ENCODE data around the gene MVD.

MVD gene

GRCh38 chr16:88697116-88697830, 34.4 kb upstream of the MVD start:
- DNase-seq = no peak

GRCh38 chr16:88696441-88696840, 33.5 kb upstream of the MVD start:
- no peak for DNase-seq

- no peak for DNase-seq
Observed at GRCh38 chr16:88695753-88696152, 32.9 kb upstream of the MVD start.

DNA sequence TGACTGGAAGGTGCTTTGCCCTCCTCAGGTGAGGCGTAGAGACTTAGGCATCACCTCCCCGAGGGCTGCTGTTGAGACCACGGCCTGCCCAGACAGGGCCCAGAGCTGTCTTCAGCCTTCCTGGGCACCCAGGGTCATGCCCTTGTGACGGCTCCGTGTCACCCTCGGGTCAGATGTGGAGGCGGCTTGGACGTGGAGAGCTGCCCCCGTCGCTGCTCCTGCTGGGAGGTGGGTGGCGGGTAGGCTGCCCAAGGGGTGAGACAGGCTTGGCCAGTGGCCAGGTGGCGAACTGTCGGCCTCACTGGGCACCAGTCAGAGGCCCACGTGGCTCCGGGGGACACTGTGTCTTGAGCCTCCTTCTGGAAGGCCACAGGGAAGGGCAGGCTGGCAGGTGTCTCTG, 32.3 kb upstream of the MVD start:
- DNase-seq = no peak

DNA sequence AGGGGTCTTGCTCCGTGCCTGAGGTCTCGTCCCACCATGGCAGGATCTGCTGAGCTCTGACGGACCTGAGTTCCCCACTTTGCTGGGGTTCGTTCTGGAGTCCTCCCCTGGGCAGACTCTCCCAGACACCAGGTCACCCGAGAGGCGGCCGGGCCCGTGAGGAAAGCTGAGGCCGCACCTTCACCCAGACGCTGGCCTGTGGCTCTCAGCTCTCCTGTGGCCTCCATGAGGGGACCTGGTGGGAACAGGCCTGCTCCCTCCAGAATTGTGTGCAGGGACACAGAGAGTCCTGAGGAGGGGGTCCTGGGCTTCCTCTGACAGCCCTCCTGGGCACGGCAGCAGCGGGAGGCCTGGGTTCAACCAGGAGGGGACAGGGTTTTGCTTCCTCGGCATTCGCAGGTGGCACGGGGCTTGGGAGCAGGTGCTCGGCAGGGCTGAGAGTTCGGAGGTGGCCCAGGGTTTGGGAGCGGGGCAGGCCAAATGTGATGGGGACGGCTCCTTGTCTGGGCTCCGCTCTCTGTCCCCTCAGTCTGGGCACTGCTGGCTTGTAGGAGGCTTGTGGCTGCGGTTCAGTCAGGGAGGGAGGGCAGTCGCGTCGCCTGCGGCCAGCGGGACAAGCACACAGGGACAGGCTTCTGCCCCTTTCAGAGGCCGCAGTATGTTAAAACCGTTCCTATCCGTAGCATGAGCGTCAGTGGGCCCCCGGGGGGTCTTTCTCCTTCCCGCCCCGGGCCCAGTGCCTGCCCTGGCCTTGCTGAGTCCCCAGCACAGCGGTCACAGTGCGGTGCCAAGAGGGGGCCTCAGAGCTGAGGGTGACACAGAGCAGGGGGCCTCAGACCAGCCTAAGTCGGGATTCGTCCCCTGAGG, 31.6 kb upstream of the MVD start:
- DNase-seq = no peak

GRCh38 chr16:88693420-88694177, 30.7 kb upstream of the MVD start:
- DNase-seq = no peak

GRCh38 chr16:88692861-88693260, 30.0 kb upstream of the MVD start:
- DNase-seq = no peak

DNA sequence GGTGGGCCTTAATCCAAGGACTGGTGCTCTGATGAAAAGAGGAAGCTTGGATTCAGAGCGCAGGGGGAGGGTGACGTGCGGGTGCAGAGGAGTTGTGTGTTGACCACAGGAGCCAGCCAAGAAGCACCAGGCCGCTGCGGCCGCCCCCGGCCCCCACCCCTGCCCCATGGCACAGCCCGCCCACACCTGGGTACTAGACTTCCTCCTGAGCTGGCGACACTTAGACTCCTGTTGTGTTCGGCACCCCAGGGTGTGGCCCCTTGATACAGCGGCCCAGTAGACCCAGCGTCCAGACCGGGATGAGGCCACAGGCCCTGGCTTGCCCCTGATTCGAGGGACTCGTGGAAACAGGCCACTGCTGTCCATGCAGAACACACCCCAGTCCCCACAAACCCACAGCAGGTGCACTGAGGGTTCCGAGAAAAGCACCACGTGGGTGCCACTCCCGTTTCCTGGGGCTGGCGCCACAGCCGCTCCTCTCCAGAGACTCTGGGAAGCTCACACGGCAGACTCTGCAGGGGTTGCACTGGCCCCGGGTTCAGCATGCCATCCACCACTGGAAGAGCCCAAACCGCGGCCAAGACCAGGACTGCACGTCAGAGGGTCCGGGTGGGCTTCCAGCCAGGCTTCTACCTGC, 29.2 kb upstream of the MVD start:
- no peak for DNase-seq

GRCh38 chr16:88691129-88691813, 28.4 kb upstream of the MVD start:
- DNase-seq = no peak

DNA sequence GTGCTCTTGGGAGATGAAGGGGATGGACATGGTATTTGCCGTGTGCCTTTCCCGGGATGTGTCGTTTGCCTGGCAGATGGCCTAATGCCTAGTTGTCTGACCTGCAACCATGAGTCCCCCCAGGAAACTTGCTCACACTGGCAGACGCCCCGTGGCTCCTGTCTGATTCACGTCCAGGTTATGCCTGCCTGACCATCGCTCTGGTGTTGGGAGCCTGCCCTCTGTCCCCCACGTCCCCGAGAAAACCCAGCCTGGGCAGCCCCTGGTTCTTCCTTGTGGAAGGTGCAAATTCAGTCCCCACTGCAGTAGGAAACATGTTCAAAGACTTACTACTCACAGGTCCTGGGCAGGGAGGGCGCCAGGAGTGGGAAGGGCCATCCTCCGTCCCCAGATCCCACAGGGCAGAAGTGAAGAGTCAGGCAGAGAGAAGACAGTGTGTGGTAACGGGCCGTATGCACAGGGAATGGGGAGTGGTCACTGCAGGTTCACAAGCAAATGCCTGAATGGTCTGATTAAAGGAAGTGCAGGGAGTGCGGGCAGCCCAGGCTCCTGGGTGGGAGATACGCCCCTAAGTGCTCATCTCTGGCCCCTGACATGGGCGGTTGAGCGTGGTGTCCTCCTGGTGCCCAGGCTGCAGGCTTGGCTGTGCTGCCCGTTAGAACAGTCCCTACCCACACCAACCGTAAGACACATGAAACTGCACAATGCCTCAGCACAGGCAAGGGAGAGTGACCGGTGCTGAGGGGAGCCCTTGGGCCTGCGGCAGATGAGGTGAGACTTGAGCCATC, 27.6 kb upstream of the MVD start:
- no peak for DNase-seq

GRCh38 chr16:88688013-88688778, 25.3 kb upstream of the MVD start:
- DNase-seq = peak; percentile 18 to 51

GRCh38 chr16:88687676-88688012, 24.8 kb upstream of the MVD start:
- no peak for DNase-seq

- DNase-seq = no peak
Observed at GRCh38 chr16:88687254-88687576, 24.3 kb upstream of the MVD start.

DNA sequence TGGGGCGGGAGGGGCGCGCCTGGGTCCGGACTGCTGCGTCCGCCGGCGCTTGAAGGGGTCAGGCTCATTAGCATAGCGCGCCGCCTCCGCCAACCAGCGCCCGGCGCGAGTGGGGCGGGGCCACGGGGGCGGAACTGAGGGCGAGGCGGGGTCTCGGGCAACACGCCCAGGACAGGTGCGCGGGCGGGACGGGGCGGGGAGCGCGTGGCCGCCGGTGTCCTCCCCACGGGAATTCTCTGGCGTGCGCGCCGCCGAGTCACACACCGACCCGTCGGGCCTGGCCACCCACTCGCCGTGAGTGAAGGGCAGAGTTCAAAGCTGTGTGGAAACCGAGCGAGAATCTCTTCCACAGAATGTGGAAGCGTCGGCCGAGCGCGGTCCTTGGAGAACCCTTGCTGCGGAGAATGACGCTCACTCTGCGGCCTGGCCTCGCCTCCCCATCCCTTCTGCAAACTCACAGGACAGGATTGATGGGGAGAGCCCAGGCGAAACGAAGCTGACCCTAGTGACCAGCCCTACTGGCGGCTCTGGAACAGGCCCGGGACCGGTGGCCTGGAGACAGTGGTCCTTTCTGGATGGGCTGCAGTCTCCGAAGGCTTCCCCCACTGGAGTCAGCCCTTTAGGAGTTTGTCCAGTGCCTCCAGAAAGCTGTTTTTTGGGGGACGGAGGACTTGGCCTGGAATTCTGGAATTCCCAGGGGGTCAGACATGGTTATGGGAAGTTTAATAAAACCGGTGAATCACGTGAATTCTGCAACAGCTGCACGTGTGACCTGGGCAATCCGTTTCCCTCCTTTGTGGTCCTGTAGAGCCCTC, 23.8 kb upstream of the MVD start, which contains the start of gene SNAI3:
TSS of gene SNAI3 (minus strand) at position 69 of the 815 bp plus-strand sequence. CDS start 101 bp downstream, outside the sequence.
- DNase-seq = peak; percentile 58 to 68

GRCh38 chr16:88686062-88686438, 23.2 kb upstream of the MVD start:
- peak; percentile 46 to 48 for DNase-seq

DNA sequence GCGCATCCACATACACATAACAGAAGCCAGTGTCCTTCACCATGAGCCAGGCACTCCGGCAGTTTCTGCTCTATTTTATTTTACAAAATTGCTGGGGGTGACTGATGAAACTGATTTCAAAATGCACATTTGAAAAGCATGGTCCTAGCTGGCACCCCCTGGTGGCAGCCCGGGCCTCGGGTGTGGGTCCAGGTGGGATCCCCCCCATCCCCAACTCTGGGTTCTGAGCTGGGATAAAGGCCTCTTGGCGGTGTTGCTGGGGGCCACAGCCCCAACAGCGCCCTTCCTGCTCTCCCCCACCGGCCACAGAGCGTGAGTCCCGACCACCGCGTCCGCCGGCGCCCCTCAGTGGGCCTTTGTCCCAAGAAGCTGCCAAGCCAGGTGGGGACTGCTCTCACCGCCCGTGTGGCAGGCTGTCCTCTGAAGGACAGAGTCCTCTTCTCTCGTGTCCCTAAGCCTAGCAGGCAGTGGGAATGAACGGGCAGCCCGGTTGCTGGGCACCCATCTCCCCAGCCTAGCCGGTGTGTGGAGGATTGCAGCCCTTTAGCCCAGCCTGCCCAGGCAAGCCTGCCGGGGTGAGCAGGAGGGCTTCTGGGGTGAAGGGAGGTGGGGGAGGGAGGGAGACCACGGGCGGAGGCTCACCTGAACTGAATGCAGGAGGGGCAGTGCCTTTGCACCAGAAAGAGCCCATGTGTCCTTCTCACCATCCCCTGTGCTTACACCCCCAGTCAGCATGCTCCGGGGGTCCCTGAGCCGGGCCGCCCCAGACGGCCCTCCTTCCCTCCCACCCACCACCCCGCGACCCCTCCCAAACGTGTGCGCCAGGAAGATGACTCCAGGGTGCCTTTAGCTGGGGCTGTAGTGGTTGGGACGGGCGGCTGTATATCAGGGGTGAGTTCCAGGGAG, 22.5 kb upstream of the MVD start:
- DNase-seq = no peak

- DNase-seq = no peak
Observed at GRCh38 chr16:88684569-88685155, 21.8 kb upstream of the MVD start.

DNA sequence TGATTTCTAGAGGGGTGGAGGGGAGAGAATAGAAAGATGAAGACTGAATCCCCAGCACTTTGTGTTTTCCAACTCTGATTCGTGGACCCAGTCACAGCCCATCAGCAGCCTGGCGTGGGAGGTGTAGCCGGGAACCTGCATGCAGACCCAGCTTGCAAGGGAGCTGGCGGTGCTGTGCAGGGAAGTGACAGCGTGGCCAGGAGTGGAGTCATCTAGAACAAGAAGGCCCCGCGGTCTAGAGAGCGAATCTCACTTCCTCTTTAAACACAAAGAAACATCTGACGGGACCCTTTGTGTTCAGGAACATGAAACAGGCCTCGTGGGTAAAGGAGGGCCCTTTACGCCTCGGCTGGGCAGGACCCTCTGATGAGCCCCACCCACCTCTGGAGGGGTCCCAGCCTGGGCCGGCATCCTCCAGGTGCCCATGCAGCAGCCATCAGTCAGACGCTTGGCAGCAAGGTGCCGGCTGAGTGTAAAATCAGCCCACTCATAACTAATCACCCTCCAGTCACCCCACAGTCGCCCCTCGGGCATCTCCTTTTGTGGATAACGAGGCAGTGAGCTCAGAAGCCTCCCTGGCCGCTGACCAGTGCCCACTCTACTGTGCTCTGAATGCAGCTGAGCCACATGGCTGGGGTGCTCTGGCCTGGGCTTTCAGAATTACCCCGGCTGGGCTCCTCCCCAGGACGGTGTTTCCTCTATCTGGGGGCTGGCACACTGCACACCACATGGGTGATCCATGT, 19.0 kb upstream of the MVD start:
- no peak for DNase-seq

All from NCI-H187 (cell line).